Vagina (tissue), 2 donors: Measurements from ENCODE around the gene NSMCE1. TPM values are rescaled to one million over a fixed set of nuclear protein-coding genes. Genes with fewer than 3 reads are reported as not detected.

ENCODE experiments used
- DNase-seq, 2 donors: peaks; one replicate each; pipeline ENCODE4 v3.0.0-alpha.2; 2017; ENCODE audit errors: extremely low spot score in 2 of 2
- H3K27ac ChIP-seq: fragments of 200-600 bp; sonication (generic); one replicate; pipeline ENCODE4 v1.5.1; 2019
- H3K27me3 ChIP-seq: fragments of 200-600 bp; sonication (generic); one replicate; pipeline ENCODE4 v1.5.1; 2019
- H3K36me3 ChIP-seq, 2 donors: fragments of 200-600 bp; sonication (generic); one replicate each; pipeline ENCODE4 v1.5.1; 2017 to 2019
- H3K4me1 ChIP-seq: fragments of 200-600 bp; sonication (generic); one replicate; pipeline ENCODE4 v1.5.1; 2019
- H3K4me3 ChIP-seq, 2 donors: fragments of 200-600 bp; sonication (generic); 1 replicate in 1 of 2; 2 replicates in 1 of 2; pipeline ENCODE4 v1.5.1; 2016 to 2019
- H3K9me3 ChIP-seq: fragments of 200-600 bp; sonication (generic); one replicate; pipeline ENCODE4 v1.5.1; 2019
- CTCF ChIP-seq, 3 experiments: fragments of 450-650 bp in 2 of 3; fragments of 200-600 bp in 1 of 3; sonication (generic) in 1 of 3; IDR thresholded peaks; one replicate each; pipeline ENCODE4 v1.5.1; 2017 to 2019; ENCODE audit warnings: antibody characterized with exemption in 3 of 3, mild to moderate bottlenecking in 2 of 3, moderate library complexity in 2 of 3
- POLR2A ChIP-seq, 2 donors: fragments of 450-650 bp; IDR thresholded peaks; one replicate each; pipeline ENCODE4 v1.6.1; 2017; ENCODE audit warnings: antibody characterized with exemption in 2 of 2, mild to moderate bottlenecking in 2 of 2, moderate library complexity in 2 of 2
- POLR2AphosphoS5 ChIP-seq, 2 donors: sonication (generic); formaldehyde crosslinking; IDR thresholded peaks; one replicate each; pipeline ENCODE4 v1.9.0; 2017; ENCODE audit warnings: antibody characterized with exemption in 2 of 2, mild to moderate bottlenecking in 2 of 2, low read depth in 1 of 2; ENCODE audit not compliant: insufficient read depth in 1 of 2
- intact Hi-C: fragments of 100-400 bp; cut with DNase I; formaldehyde crosslinking; loops from one replicate; pipeline ENCODE4 v1.15.1; 2023
- total RNA-seq: library from RNA; depleted of rRNA; stranded (reverse); fragments of >200 nt; gene quantifications from one replicate; pipeline ENCODE4 v1.2.3, GENCODE V29; 2016

Gene NSMCE1
- total RNA-seq, 1 donor from 2014 or later, result 24.6 TPM

- intact Hi-C loops, result no loop called here
- H3K9me3 ChIP-seq, result no peaks in the 10 kb centered on the region
- no peaks in the 10 kb centered on the region for H3K27me3 ChIP-seq
- peak overlapping the region; percentile 83 for H3K27ac ChIP-seq
- H3K4me1 ChIP-seq, result peaks cover 51% of the 10 kb centered on the region
- TF ChIP-seq POLR2A (IDR thresholded peaks at IDR 0.05) (no peak), POLR2AphosphoS5 (IDR thresholded peaks at IDR 0.05; ENCODE audit: insufficient read depth in 1 of 2, low read depth in 1 of 2) (no peak), CTCF (IDR thresholded peaks at IDR 0.05) (no peak)
- peak in 1 of 2 donors; percentile 83 for DNase-seq
- no peaks in the 10 kb centered on the region for H3K36me3 ChIP-seq
- H3K4me3 ChIP-seq, result no peak overlapping the region
These were observed 22.1 kb downstream of the NSMCE1 start for GRCh38 chr16:27246439-27246838.

- Histone ChIP-seq H3K27ac (peak overlapping the region; percentile 83), H3K36me3 (no peaks in the 10 kb centered on the region), H3K27me3 (no peaks in the 10 kb centered on the region), H3K4me1 (peaks cover 61% of the 10 kb centered on the region), H3K9me3 (no peaks in the 10 kb centered on the region), H3K4me3 (no peak overlapping the region)
- intact Hi-C loops, result no loop called here
- TF ChIP-seq POLR2A (IDR thresholded peaks at IDR 0.05) (peak in 1 of 2 donors; percentile 4), POLR2AphosphoS5 (IDR thresholded peaks at IDR 0.05; ENCODE audit: insufficient read depth in 1 of 2, low read depth in 1 of 2) (peak; percentile 65 to 79), CTCF (IDR thresholded peaks at IDR 0.05) (no peak)
- DNase-seq, result peak; percentile 64 to 95
These were observed 23.0 kb downstream of the NSMCE1 start for GRCh38 chr16:27245276-27246172.

GRCh38 chr16:27244363-27244755, 24.2 kb downstream of the NSMCE1 start:
- TF ChIP-seq POLR2A (IDR thresholded peaks at IDR 0.05) (no peak), POLR2AphosphoS5 (IDR thresholded peaks at IDR 0.05; ENCODE audit: insufficient read depth in 1 of 2, low read depth in 1 of 2) (no peak), CTCF (IDR thresholded peaks at IDR 0.05) (no peak)
- Histone ChIP-seq H3K9me3 (no peaks in the 10 kb centered on the region), H3K4me1 (peaks cover 62% of the 10 kb centered on the region), H3K27me3 (no peaks in the 10 kb centered on the region), H3K27ac (peak overlapping the region; percentile 83), H3K36me3 (no peaks in the 10 kb centered on the region), H3K4me3 (no peak overlapping the region)
- peak in 1 of 2 donors; percentile 83 for DNase-seq
- intact Hi-C loops, result loop anchor here (5.0 kb wide), 1 partner anchor 83 kb away; no protein-coding TSS in a partner anchor

- Histone ChIP-seq H3K36me3 (no peaks in the 10 kb centered on the region), H3K4me3 (no peak overlapping the region), H3K9me3 (no peaks in the 10 kb centered on the region), H3K4me1 (peaks cover 62% of the 10 kb centered on the region), H3K27me3 (no peaks in the 10 kb centered on the region), H3K27ac (peak overlapping the region; percentile 83)
- TF ChIP-seq POLR2A (IDR thresholded peaks at IDR 0.05), result no peak
- TF ChIP-seq CTCF (IDR thresholded peaks at IDR 0.05), result no peak
- TF ChIP-seq POLR2AphosphoS5 (IDR thresholded peaks at IDR 0.05; ENCODE audit: insufficient read depth in 1 of 2, low read depth in 1 of 2), result no peak
- intact Hi-C loops, result loop anchor here (5.0 kb wide), 1 partner anchor 83 kb away; no protein-coding TSS in a partner anchor
- DNase-seq, result peak in 1 of 2 donors; percentile 77
These were observed 24.7 kb downstream of the NSMCE1 start for GRCh38 chr16:27243725-27244362.
